Thyroid gland (tissue), 4 donors: ENCODE measurements around the gene SLC7A6OS.

Experiments
- CTCF ChIP-seq, 6 experiments: fragments of 200-600 bp in 3 of 6; fragments of 450-650 bp in 3 of 6; sonication (generic) in 3 of 6; IDR thresholded peaks; one replicate each; pipeline ENCODE4 v1.5.1; 2016 to 2019; ENCODE audit warnings: antibody characterized with exemption in 6 of 6, mild to moderate bottlenecking in 2 of 6, inconsistent platforms in 1 of 6, moderate library complexity in 1 of 6
- POLR2A ChIP-seq, 2 donors: fragments of 450-650 bp; IDR thresholded peaks; one replicate each; pipeline ENCODE4 v1.6.1; 2017; ENCODE audit warnings: antibody characterized with exemption in 2 of 2, mild to moderate bottlenecking in 2 of 2, moderate library complexity in 1 of 2

GRCh38 chr16:68292425-68292824 lies 18.3 kb downstream of the SLC7A6OS start:
- TF ChIP-seq CTCF (IDR thresholded peaks at IDR 0.05) (no peak), POLR2A (IDR thresholded peaks at IDR 0.05) (no peak)
